Central memory CD4-positive, alpha-beta T cell (primary cell): ENCODE results near the gene VWA5B2.
"Not testable (repeated sequence)": the region's sequence is repeated elsewhere in the genome, so short reads cannot be mapped to it uniquely, and the experiment has no call there.

Source experiments
- DNase-seq: peaks from one replicate; pipeline ENCODE4 v3.0.0; 2022

VWA5B2 gene

GRCh38 chr3:184248454-184249411 is 19.3 kb downstream of the VWA5B2 start, which contains the start of gene ALG3:
Gene ALG3 (minus strand): TSS chr3:184248962. CDS start chr3:184248940, 22 bp downstream.
- peak; percentile 80 for DNase-seq

GRCh38 chr3:184249412-184250166 is 20.2 kb downstream of the VWA5B2 start, which contains the start of gene EEF1AKMT4:
Gene EEF1AKMT4 (plus strand): TSS chr3:184249672. CDS start chr3:184249695, 23 bp downstream.
- peak; percentile 95 for DNase-seq

DNA sequence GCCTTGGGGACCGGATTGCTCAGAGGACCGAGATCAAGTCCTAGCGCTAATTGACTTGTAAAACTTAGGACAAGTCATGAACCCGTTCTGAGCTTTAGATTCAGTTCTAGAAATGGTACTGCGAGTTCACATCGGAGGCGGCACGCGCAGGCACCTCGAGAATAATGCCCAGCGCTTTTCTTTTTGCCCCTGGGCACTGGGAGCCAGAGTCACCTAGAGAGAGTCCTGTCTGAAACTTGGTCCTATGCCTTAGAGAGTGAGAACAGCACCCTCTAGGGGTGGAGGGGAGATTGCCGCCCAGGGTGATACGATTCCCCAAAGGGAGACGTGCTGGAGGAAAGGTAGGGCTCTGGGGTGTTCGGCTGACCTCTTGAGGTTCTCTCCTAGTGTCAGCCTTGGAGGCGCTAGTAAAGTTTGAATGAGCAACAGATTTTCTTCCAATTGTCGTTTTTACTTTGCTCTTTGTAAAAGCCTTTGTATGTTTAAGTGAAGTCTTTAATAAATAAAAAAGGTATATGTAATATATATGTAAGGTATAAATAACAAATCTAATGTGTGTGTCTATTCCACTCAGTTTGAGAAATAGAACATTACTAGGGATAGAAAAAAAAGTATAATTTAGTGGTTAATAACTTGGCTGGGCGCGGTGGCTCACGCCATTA is 20.9 kb downstream of the VWA5B2 start:
- peak; percentile 83 for DNase-seq

GRCh38 chr3:184255291-184256039 is 26.1 kb downstream of the VWA5B2 start:
- no peak for DNase-seq

DNA sequence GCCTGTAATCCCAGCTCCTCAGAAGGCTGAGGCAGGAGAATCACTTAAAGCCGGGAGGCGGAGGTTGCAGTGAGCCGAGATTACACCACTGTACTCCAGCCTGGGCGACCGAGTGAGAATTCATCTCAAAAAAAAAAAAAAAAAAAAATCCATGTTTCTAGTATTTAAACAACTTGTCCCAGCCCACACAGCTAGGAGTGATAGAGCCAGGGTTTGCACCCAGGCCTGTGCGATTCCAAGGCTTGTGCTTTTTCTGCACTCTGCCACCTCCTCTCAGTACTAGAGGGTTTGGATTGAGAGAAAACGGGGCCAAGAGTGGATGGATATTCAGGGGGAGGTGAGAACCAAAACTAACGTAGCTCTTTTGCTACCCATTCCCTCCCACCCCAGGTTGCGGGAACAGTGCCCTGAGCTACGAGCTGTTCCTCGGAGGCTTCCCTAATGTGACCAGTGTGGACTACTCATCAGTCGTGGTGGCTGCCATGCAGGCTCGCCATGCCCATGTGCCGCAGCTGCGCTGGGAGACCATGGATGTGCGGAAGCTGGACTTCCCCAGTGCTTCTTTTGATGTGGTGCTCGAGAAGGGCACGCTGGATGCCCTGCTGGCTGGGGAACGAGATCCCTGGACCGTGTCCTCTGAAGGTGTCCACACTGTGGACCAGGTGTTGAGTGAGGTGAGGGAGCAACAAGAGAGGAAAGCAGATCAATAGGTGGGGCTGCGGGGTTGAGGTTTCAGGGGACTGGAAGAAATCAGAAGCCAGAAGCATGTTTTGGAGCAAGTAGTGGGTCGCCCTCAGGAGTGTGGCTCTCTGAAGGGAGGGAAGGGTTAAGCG is 27.9 kb downstream of the VWA5B2 start:
- no peak for DNase-seq

GRCh38 chr3:184258926-184259325 is 29.5 kb downstream of the VWA5B2 start:
- DNase-seq, result no peak

- DNase-seq, result no peak
Observed at GRCh38 chr3:184259396-184259877, 30.1 kb downstream of the VWA5B2 start.

- peak; percentile 32 for DNase-seq
Observed at GRCh38 chr3:184259878-184260723, 30.7 kb downstream of the VWA5B2 start.

DNA sequence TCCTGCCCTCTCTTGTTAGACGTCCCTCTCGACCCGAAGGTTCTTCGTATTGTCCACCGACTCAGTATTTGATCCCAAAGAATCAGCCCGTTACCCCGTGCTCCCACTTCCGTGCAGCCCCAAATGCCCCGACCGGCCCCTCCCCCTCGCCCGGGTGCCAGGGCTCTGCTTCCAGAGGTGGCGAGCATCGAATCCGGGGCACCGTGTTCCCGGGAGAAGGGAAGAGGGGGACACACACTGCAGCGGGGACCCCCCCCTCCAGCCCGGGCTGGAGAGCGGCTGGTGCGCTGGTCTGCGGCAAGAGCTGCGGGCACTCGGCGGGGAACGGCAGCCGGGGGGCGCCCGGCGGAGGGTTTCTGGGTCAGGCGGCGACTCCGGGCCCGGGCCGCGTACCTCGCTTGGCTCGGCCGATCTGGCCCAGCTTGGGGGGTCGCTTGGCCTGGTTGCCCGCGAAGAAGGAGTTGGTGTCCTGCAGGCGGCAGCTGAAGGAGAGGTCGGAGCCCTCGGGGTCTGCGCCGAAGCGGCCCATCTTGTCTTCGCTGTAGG is 31.4 kb downstream of the VWA5B2 start:
- DNase-seq, result peak; percentile 2

- peak; percentile 39 for DNase-seq
Observed at GRCh38 chr3:184261270-184261853, 32.0 kb downstream of the VWA5B2 start, which contains the start of gene CAMK2N2. Gene CAMK2N2 (minus strand): TSS chr3:184261553. CDS start chr3:184261285, 268 bp downstream.

GRCh38 chr3:184261854-184262763 is 32.7 kb downstream of the VWA5B2 start:
- peak; percentile 16 for DNase-seq

- DNase-seq, result no peak
Observed at GRCh38 chr3:184262764-184263179, 33.4 kb downstream of the VWA5B2 start.

GRCh38 chr3:184267249-184267648 is 37.9 kb downstream of the VWA5B2 start:
- not testable (repeated sequence) for DNase-seq

DNA sequence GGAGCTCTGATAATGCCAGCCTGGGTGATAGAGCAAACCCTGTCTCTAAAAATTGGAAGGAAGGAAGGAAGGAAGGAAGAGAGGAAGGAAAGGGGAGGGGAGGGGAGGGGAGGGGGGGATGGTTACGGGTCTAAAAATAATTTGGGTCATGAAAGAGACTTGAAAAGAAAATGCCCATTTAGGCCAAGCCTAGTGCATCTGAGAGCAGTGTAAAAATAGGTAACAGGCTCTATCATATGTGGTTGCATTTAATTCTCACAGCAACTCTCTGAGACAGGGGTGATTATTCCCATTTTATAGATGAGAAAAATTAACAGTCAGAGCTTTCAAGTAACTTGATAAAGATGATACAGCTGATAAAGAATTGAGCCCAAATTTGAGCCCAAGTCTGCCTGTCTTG is 42.9 kb downstream of the VWA5B2 start:
- no peak for DNase-seq

DNA sequence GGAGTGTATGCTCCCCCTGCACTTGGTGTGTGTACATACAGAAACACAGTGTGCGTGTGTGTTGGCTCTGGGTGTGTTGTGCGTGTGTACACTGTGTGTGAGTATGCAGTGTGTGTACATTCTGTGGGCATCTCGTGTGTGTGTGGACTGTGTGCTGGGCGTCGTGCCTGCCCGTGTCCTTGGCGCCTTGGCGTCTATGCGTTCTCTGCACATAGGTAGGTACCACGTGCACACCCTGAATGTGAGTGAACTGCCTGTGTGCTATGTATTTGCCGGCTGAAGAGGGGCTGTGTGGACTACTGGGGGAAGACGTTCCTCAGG is 46.0 kb downstream of the VWA5B2 start:
- DNase-seq, result no peak

- DNase-seq, result no peak
Observed at GRCh38 chr3:184275961-184276910, 46.9 kb downstream of the VWA5B2 start, which contains the start of gene ECE2. Gene ECE2 (plus strand): TSS chr3:184276022. CDS start chr3:184276154, 132 bp downstream.

DNA sequence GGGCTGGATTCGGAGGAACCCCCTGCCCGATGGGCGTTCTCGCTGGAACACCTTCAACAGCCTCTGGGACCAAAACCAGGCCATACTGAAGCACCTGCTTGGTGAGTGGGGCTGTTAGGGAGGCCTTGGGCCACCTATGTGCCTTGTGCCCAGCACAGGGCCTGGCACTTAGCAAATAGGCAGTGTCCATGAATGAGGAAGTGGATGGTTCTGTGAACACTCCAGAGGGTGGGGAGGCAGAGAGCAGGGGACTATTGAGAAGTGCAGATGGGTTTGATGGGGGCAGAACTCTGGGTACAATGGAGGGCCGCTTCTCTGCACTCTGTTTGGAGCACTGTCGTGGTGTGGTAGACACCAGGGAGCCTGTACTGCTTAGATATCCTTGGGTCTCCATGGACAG is 48.0 kb downstream of the VWA5B2 start:
- DNase-seq, result no peak
